H1 (cell line): ENCODE data around the gene NHSL2. TPM values are rescaled to one million over a fixed set of nuclear protein-coding genes. Genes with fewer than 3 reads are reported as not detected.

Source experiments
- CTBP2 ChIP-seq: IDR thresholded peaks from 2 replicates; pipeline ENCODE4 v1.7.0; 2011; ENCODE audit warnings: borderline replicate concordance, mild to moderate bottlenecking, moderate library complexity, mixed read lengths, low read length; ENCODE audit not compliant: insufficient read depth, insufficient read length
- HDAC6 ChIP-seq: IDR thresholded peaks from one replicate; pipeline ENCODE4 v1.7.1; 2012; ENCODE audit warnings: low read depth, mild to moderate bottlenecking, inconsistent platforms, low read length, moderate library complexity
- RFX5 ChIP-seq: IDR thresholded peaks from 2 replicates; pipeline ENCODE4 v1.6.1; 2011; ENCODE audit warnings: low read depth, low read length, improper control_type of control experiment, borderline replicate concordance
- polyA plus RNA-seq, 7 experiments: library from polyadenylated mRNA; depleted of rRNA in 3 of 7; stranded (reverse) in 5 of 7; unstranded in 2 of 7; fragments of >200 nt in 5 of 7; fragments of 200-250 nt in 2 of 7; gene quantifications; 1 replicate in 5 of 7; 2 replicates in 1 of 7; 4 replicates in 1 of 7; pipeline versions ENCODE4 v1.2.1 to v1.2.3, GENCODE V29; 2011 to 2013; ENCODE audit warnings: missing spikeins in 2 of 7, mixed read lengths in 2 of 7
- total RNA-seq: library from RNA; stranded (reverse); fragmentation: NEBNext Ultra II Directional; extraction: Animal tissue kit (Norgen Biotek cat#: 25700); gene quantifications from 2 replicates; pipeline ENCODE4 v1.2.1, GENCODE V29; 2021
- TF ChIP-seq, protein P1 (sequence below): IDR thresholded peaks from 2 replicates; pipeline ENCODE4 v1.6.1; 2011; ENCODE audit warnings: low read depth, mild to moderate bottlenecking, low read length; ENCODE audit not compliant: insufficient read depth

The NHSL2 gene
- total and polyA plus RNA-seq, 2 of the 8 experiments (the other 6 are each of a cell fraction or from before 2014, with no cell fraction given), result 3.7 to 7.2 TPM

DNA sequence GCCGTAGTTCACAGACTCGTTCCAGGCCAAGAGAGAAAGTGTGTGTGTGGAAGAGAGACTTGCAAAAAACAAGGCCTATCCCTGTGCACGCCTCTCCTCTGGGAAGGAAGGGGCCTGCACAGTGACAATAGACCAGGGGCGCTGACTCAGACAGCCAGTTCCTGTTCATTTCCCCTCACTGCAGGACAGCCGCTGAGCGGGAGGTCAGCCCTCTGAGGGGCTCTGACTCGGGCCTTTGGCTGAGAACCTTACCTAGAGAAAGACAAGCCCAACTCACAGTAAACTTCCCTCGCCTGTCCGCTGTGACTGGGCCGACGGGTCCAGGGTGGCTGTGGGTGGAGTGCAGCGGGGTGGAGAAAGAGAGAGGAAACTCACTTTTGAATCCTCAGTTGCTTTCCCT is 169.0 kb downstream of the NHSL2 start (continued):
- TF ChIP-seq, protein P1, sequence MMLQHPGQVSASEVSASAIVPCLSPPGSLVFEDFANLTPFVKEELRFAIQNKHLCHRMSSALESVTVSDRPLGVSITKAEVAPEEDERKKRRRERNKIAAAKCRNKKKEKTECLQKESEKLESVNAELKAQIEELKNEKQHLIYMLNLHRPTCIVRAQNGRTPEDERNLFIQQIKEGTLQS, result no peak
- TF ChIP-seq RFX5 (no peak), CTBP2 (no peak), HDAC6 (no peak)
